OCI-LY7 (cell line): ENCODE results near the gene ADGRD1. TPM values are rescaled to one million over a fixed set of nuclear protein-coding genes. Genes with fewer than 3 reads are reported as not detected.
A peak's percentile ranks its signal among the peaks of the same experiment; 100 is the strongest.

Experiments used
- BruUV-seq: library from RNA; stranded (reverse); fragments of 400-500 nt; replicated peaks from 2 replicates; lab custom pipeline; 2021; lab: Mats Ljungman, UMichigan
- CTCF ChIA-PET: fragments of 300-600 bp; sonication (Branson Sonifier 250); formaldehyde crosslinking; loops from one replicate; lab custom pipeline; 2022; ENCODE audit warnings: antibody characterized with exemption; ENCODE audit not compliant: unreplicated experiment; lab: Charles Lee
- POLR2A ChIA-PET: fragments of 300-600 bp; sonication (Branson Sonifier 250); formaldehyde crosslinking; loops from one replicate; lab custom pipeline; 2022; ENCODE audit warnings: antibody characterized with exemption; lab: Charles Lee
- DNase-seq: peaks from one replicate; pipeline ENCODE4 v3.0.0-alpha.2; 2015; ENCODE audit warnings: low spot score
- H2AFZ ChIP-seq: fragments of 200-600 bp; sonication (generic), shearing (Covaris generic); 2 replicates; pipeline ENCODE4 v1.6.1; 2014; ENCODE audit warnings: mild to moderate bottlenecking, antibody characterized with exemption, low read length, moderate library complexity
- H3K27ac ChIP-seq: fragments of 200-600 bp; sonication (generic); 2 replicates; pipeline ENCODE4 v1.5.1; 2014; ENCODE audit warnings: mixed run types, low read depth, mild to moderate bottlenecking, moderate library complexity, low read length, inconsistent platforms; ENCODE audit not compliant: poor library complexity, severe bottlenecking
- H3K36me3 ChIP-seq: fragments of 200-600 bp; sonication (generic); 2 replicates; pipeline ENCODE4 v1.6.1; 2014; ENCODE audit warnings: mild to moderate bottlenecking, antibody characterized with exemption, low read length, moderate library complexity, mixed read lengths; ENCODE audit not compliant: insufficient read depth
- H3K4me1 ChIP-seq: fragments of 200-600 bp; sonication (generic); 2 replicates; pipeline ENCODE4 v1.5.1; 2014; ENCODE audit warnings: mild to moderate bottlenecking, low read length; ENCODE audit not compliant: insufficient read depth, poor library complexity, severe bottlenecking
- H3K4me2 ChIP-seq: fragments of 200-600 bp; sonication (generic); 2 replicates; pipeline ENCODE4 v1.6.1; 2014; ENCODE audit warnings: mild to moderate bottlenecking, low read length
- H3K4me3 ChIP-seq: fragments of 200-600 bp; sonication (generic); 2 replicates; pipeline ENCODE4 v1.5.1; 2014; ENCODE audit warnings: mild to moderate bottlenecking, low read depth, low read length; ENCODE audit not compliant: poor library complexity, severe bottlenecking
- H3K79me2 ChIP-seq: fragments of 200-600 bp; sonication (generic); 2 replicates; pipeline ENCODE4 v1.6.1; 2016; ENCODE audit warnings: low read depth, mild to moderate bottlenecking, low read length, moderate library complexity, mixed read lengths; ENCODE audit not compliant: insufficient read depth
- H3K9me2 ChIP-seq: fragments of 200-600 bp; sonication (generic); 2 replicates; pipeline ENCODE4 v1.6.1; 2016; ENCODE audit warnings: mild to moderate bottlenecking, low read length, mixed read lengths; ENCODE audit not compliant: insufficient read depth
- H3K9me3 ChIP-seq: fragments of 200-600 bp; sonication (generic); 2 replicates; pipeline ENCODE4 v1.6.1; 2014; ENCODE audit warnings: mild to moderate bottlenecking, mixed run types, low read length, mixed read lengths
- H4K20me1 ChIP-seq: fragments of 200-600 bp; sonication (generic); 2 replicates; pipeline ENCODE4 v1.6.1; 2014; ENCODE audit warnings: mild to moderate bottlenecking, antibody characterized with exemption, low read length, moderate library complexity, mixed read lengths; ENCODE audit not compliant: insufficient read depth
- EZH2phosphoT487 ChIP-seq: fragments of 200-600 bp; sonication (generic); IDR thresholded peaks from 2 replicates; pipeline ENCODE4 v1.6.1; 2018; ENCODE audit warnings: low read depth, borderline replicate concordance, mild to moderate bottlenecking, mixed run types, antibody characterized with exemption, low read length, moderate library complexity, mixed read lengths
- intact Hi-C: fragments of 100-400 bp; cut with micrococcal nuclease; formaldehyde crosslinking; loops from one replicate; pipeline ENCODE4 v1.10.0; 2022; ENCODE audit not compliant: unreplicated experiment
- total RNA-seq, 2 experiments: library from RNA; depleted of rRNA in 1 of 2; stranded (reverse); fragments of >200 nt in 1 of 2; shearing (Covaris generic) in 1 of 2; gene quantifications; 2 replicates each; pipeline ENCODE4 v1.2.3, GENCODE V29; 2014 to 2022
- TF ChIP-seq, protein P1 (sequence below): fragments of 200-600 bp; sonication (generic); conservative IDR thresholded peaks from 2 replicates; pipeline ENCODE4 v1.5.1; 2014; ENCODE audit warnings: mild to moderate bottlenecking, antibody characterized with exemption, low read length, moderate library complexity, mixed read lengths

ADGRD1 gene
- total RNA-seq, 2 experiments from 2014 or later: 1.0 to 1.7 TPM

DNA sequence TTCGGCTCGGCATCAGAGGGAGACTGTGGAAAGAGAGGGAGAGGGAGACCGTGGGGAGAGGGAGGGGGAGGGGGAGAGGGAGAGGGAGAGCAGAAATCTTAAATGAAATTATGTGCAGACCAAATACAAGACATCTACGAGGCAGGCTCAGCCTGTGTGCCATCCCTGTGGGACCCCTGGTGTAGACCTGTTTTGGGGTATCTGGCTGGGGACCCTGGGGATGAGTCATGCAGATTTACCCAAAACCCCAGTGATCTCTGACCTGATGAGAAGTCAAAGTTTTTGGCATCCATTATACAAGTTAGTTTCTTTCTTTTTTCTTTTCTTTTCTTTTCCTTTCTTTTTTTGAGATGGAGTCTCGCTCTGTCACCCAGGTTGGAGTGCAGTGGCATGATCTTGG is 44.4 kb downstream of the ADGRD1 start:
- no peak overlapping the region for H3K4me2 ChIP-seq
- H3K4me1 ChIP-seq: peaks cover 39% of the 10 kb centered on the region
- no peak overlapping the region for H2AFZ ChIP-seq
- no peak overlapping the region for H3K4me3 ChIP-seq
- no peaks in the 10 kb centered on the region for H3K79me2 ChIP-seq
- no TSS peak for BruUV-seq
- CTCF ChIA-PET: no interaction called here
- intact Hi-C loops: no loop called here
- H3K9me2 ChIP-seq: no peaks in the 10 kb centered on the region
- DNase-seq: no peak
- H3K9me3 ChIP-seq: peaks cover 13% of the 10 kb centered on the region
- TF ChIP-seq EZH2phosphoT487: no peak
- TF ChIP-seq, protein P1, sequence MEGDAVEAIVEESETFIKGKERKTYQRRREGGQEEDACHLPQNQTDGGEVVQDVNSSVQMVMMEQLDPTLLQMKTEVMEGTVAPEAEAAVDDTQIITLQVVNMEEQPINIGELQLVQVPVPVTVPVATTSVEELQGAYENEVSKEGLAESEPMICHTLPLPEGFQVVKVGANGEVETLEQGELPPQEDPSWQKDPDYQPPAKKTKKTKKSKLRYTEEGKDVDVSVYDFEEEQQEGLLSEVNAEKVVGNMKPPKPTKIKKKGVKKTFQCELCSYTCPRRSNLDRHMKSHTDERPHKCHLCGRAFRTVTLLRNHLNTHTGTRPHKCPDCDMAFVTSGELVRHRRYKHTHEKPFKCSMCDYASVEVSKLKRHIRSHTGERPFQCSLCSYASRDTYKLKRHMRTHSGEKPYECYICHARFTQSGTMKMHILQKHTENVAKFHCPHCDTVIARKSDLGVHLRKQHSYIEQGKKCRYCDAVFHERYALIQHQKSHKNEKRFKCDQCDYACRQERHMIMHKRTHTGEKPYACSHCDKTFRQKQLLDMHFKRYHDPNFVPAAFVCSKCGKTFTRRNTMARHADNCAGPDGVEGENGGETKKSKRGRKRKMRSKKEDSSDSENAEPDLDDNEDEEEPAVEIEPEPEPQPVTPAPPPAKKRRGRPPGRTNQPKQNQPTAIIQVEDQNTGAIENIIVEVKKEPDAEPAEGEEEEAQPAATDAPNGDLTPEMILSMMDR: no peak
- H3K27ac ChIP-seq: no peak overlapping the region
- POLR2A ChIA-PET: no interaction called here
- no peaks in the 10 kb centered on the region for H4K20me1 ChIP-seq
- H3K36me3 ChIP-seq: peaks cover 3% of the 10 kb centered on the region; the same call in 1 of the 2 replicates

DNA sequence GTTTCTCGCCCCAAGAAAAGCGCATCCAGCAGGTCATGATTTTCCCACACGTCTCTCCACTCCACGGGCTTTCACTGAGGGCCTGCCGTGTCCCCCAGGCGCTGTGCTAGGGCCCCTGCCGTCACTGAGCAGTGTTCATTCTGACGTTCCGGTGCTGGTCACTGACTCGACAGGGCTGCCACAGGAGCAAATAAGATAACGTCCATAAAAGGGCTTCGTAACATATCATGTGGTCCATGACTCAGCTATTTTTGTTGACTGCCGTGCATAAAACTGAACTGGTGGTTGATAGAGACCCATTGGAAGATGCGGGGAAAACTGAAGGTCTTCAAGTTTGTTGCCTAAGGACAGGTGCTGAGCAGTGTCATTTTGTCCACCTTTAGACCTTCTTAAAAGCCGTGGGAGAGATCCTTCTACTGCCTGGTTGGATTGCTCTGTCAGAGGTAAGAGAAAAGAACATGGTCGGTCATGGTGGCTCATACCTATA is 46.3 kb downstream of the ADGRD1 start:
- no peak overlapping the region for H3K4me2 ChIP-seq
- H3K4me1 ChIP-seq: peaks cover 36% of the 10 kb centered on the region
- no peaks in the 10 kb centered on the region for H4K20me1 ChIP-seq
- H2AFZ ChIP-seq: no peak overlapping the region
- intact Hi-C loops: no loop called here
- peaks cover 3% of the 10 kb centered on the region; the same call in 1 of the 2 replicates for H3K36me3 ChIP-seq
- no peaks in the 10 kb centered on the region for H3K79me2 ChIP-seq
- BruUV-seq: no TSS peak
- DNase-seq: no peak
- H3K9me2 ChIP-seq: no peaks in the 10 kb centered on the region
- H3K4me3 ChIP-seq: no peak overlapping the region
- no peak overlapping the region for H3K27ac ChIP-seq
- ChIA-PET CTCF (no interaction called here), POLR2A (no interaction called here)
- TF ChIP-seq, protein P1: no peak
- H3K9me3 ChIP-seq: peaks cover 13% of the 10 kb centered on the region

DNA sequence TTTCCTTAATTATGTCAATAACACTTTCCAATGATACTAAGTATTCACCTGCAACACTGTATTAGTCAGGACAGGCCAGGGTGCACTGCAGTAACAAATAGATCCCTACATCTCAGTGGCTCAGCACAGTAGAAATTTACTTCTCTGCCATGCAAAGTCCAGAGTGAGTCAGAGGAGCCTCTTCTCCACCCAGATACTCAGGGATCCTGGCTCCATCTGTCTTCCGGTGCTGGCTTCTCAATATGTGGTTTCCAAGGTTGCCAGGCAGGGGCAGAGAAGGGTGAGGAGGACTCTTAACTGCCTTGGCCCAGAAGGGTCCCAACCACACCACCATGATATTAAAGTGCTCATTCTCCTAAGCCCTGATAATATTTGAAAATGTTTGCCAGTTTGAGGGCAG is 47.8 kb downstream of the ADGRD1 start:
- H3K79me2 ChIP-seq: no peaks in the 10 kb centered on the region
- no TSS peak for BruUV-seq
- no peak overlapping the region for H3K4me2 ChIP-seq
- DNase-seq: no peak
- H3K27ac ChIP-seq: peak overlapping the region; percentile 8
- intact Hi-C loops: no loop called here
- no peaks in the 10 kb centered on the region for H3K9me2 ChIP-seq
- H3K36me3 ChIP-seq: peaks cover 3% of the 10 kb centered on the region; the same call in 1 of the 2 replicates
- ChIA-PET CTCF (no interaction called here), POLR2A (interaction anchor here (0.7 kb wide), 1 partner anchor 16 kb away, joined by 4 read pairs; no protein-coding TSS in a partner anchor)
- no peak overlapping the region for H3K4me3 ChIP-seq
- TF ChIP-seq EZH2phosphoT487: no peak
- TF ChIP-seq, protein P1: no peak
- peaks cover 30% of the 10 kb centered on the region for H3K4me1 ChIP-seq
- no peak overlapping the region; the same call in 1 of the 2 replicates for H2AFZ ChIP-seq
- H3K9me3 ChIP-seq: peaks cover 13% of the 10 kb centered on the region
- no peaks in the 10 kb centered on the region for H4K20me1 ChIP-seq
